ENCODE data around the gene IFI35.
"Not testable (repeated sequence)": the region's sequence is repeated elsewhere in the genome, so short reads cannot be mapped to it uniquely, and the experiment has no call there.

IFI35 gene

GRCh38 chr17:42997390-42997983 lies 9.1 kb upstream of the IFI35 start:
- H3K36me3 ChIP-seq (ENCODE audit: control insufficient read depth in 5 of 5, insufficient read depth in 5 of 5, low read length in 5 of 5), result peaks cover 7 to 44% (median 32%) of the 10 kb centered on the region in 5 donors

GRCh38 chr17:42997984-42998938 lies 8.3 kb upstream of the IFI35 start, which contains the start of gene RPL27:
RPL27 (plus strand) TSS chr17:42998419; CDS start chr17:42998751, 332 bp downstream.
- Histone ChIP-seq H3K4me1 (ENCODE audit: control insufficient read depth in 5 of 5, insufficient read depth in 5 of 5, low read length in 5 of 5) (peaks cover 8 to 37% (median 36%) of the 10 kb centered on the region in 5 donors), H3K27me3 (ENCODE audit: control insufficient read depth in 5 of 5, insufficient read depth in 4 of 5, low read length in 5 of 5) (no peaks in the 10 kb centered on the region), H3K36me3 (ENCODE audit: control insufficient read depth in 5 of 5, insufficient read depth in 5 of 5, low read length in 5 of 5) (peaks cover 7 to 44% (median 32%) of the 10 kb centered on the region in 5 donors), H3K4me3 (ENCODE audit: low read depth in 1 of 5, low read length in 5 of 5) (peak within 1 kb of the TSS; percentile 73 to 98 (median 92)), H3K9ac (ENCODE audit: low read length in 5 of 5) (peak within 1 kb of the TSS; percentile 75 to 99 (median 94)), H3K9me3 (ENCODE audit: control insufficient read depth in 5 of 5, low read length in 5 of 5) (no peaks in the 10 kb centered on the region), H3K27ac (ENCODE audit: low read depth, low read length) (peak within 1 kb of the TSS; percentile 94)

More at GRCh38 chr17:42997390-42997983, 9.1 kb upstream of the IFI35 start:
- Histone ChIP-seq H3K9me3 (ENCODE audit: control insufficient read depth in 5 of 5, low read length in 5 of 5) (no peaks in the 10 kb centered on the region), H3K27ac (ENCODE audit: low read depth, low read length) (peak overlapping the region; percentile 50), H3K4me1 (ENCODE audit: control insufficient read depth in 5 of 5, insufficient read depth in 5 of 5, low read length in 5 of 5) (peaks cover 8 to 37% (median 34%) of the 10 kb centered on the region in 5 donors), H3K4me3 (ENCODE audit: low read depth in 1 of 5, low read length in 5 of 5) (peak overlapping the region in 3 of 5 donors; percentile 40 to 98 (median 92)), H3K27me3 (ENCODE audit: control insufficient read depth in 5 of 5, insufficient read depth in 4 of 5, low read length in 5 of 5) (no peaks in the 10 kb centered on the region), H3K9ac (ENCODE audit: low read length in 5 of 5) (peak overlapping the region in 3 of 5 donors; percentile 53 to 69 (median 63))

- peaks cover 8 to 37% (median 36%) of the 10 kb centered on the region in 5 donors for H3K4me1 ChIP-seq (ENCODE audit: control insufficient read depth in 5 of 5, insufficient read depth in 5 of 5, low read length in 5 of 5)
- H3K27me3 ChIP-seq (ENCODE audit: control insufficient read depth in 5 of 5, insufficient read depth in 4 of 5, low read length in 5 of 5), result no peaks in the 10 kb centered on the region
- H3K9ac ChIP-seq (ENCODE audit: low read length in 5 of 5), result peak overlapping the region; percentile 75 to 99 (median 94)
- no peaks in the 10 kb centered on the region for H3K9me3 ChIP-seq (ENCODE audit: control insufficient read depth in 5 of 5, low read length in 5 of 5)
- peak overlapping the region; percentile 73 to 98 (median 92) for H3K4me3 ChIP-seq (ENCODE audit: low read depth in 1 of 5, low read length in 5 of 5)
- H3K36me3 ChIP-seq (ENCODE audit: control insufficient read depth in 5 of 5, insufficient read depth in 5 of 5, low read length in 5 of 5), result peaks cover 7 to 43% (median 34%) of the 10 kb centered on the region in 5 donors
- peak overlapping the region; percentile 94 for H3K27ac ChIP-seq (ENCODE audit: low read depth, low read length)
Observed at GRCh38 chr17:42999003-42999525, 7.5 kb upstream of the IFI35 start.

DNA sequence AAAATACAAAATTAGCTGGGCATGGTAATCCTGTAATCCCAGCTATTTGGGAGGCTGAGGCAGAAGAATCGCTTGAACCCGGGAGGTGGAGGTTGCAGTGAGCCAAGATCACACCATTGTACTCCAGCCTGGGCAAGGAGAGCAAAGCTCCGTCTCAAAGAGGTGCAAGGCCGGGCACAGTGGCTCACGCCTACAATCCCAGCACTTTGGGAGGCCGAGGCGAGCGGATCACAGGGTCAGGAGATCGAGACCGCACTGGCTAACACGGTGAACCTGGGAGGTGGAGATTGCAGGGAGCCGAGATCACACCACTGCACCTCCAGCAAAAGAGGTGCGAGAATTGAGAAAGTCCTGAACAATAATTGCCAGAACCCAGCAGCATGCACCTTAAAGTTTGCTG lies 5.7 kb upstream of the IFI35 start:
- Histone ChIP-seq H3K4me1 (ENCODE audit: control insufficient read depth in 5 of 5, insufficient read depth in 5 of 5, low read length in 5 of 5) (peaks cover 8 to 37% (median 36%) of the 10 kb centered on the region in 5 donors), H3K27ac (ENCODE audit: low read depth, low read length) (peak overlapping the region; percentile 54), H3K9ac (ENCODE audit: low read length in 5 of 5) (peak overlapping the region in 2 of 5 donors; percentile 16 to 51), H3K36me3 (ENCODE audit: control insufficient read depth in 5 of 5, insufficient read depth in 5 of 5, low read length in 5 of 5) (peaks cover 7 to 37% (median 34%) of the 10 kb centered on the region in 5 donors)
- not testable (repeated sequence) for H3K4me3 ChIP-seq (ENCODE audit: low read depth in 1 of 5, low read length in 5 of 5); H3K9me3 ChIP-seq (ENCODE audit: control insufficient read depth in 5 of 5, low read length in 5 of 5); H3K27me3 ChIP-seq (ENCODE audit: control insufficient read depth in 5 of 5, insufficient read depth in 4 of 5, low read length in 5 of 5)

- Histone ChIP-seq H3K36me3 (ENCODE audit: control insufficient read depth in 5 of 5, insufficient read depth in 5 of 5, low read length in 5 of 5) (peaks cover 7 to 37% (median 34%) of the 10 kb centered on the region in 5 donors), H3K27me3 (ENCODE audit: control insufficient read depth in 5 of 5, insufficient read depth in 4 of 5, low read length in 5 of 5) (no peaks in the 10 kb centered on the region), H3K9me3 (ENCODE audit: control insufficient read depth in 5 of 5, low read length in 5 of 5) (no peaks in the 10 kb centered on the region), H3K27ac (ENCODE audit: low read depth, low read length) (peak overlapping the region; percentile 13), H3K4me1 (ENCODE audit: control insufficient read depth in 5 of 5, insufficient read depth in 5 of 5, low read length in 5 of 5) (peaks cover 8 to 46% (median 38%) of the 10 kb centered on the region in 5 donors), H3K4me3 (ENCODE audit: low read depth in 1 of 5, low read length in 5 of 5) (no peak overlapping the region), H3K9ac (ENCODE audit: low read length in 5 of 5) (no peak overlapping the region)
Observed at GRCh38 chr17:43003542-43004172, 2.9 kb upstream of the IFI35 start.

- Histone ChIP-seq H3K4me1 (ENCODE audit: control insufficient read depth in 5 of 5, insufficient read depth in 5 of 5, low read length in 5 of 5) (peaks cover 16 to 74% (median 52%) of the 10 kb centered on the region in 5 donors), H3K27me3 (ENCODE audit: control insufficient read depth in 5 of 5, insufficient read depth in 4 of 5, low read length in 5 of 5) (no peaks in the 10 kb centered on the region), H3K4me3 (ENCODE audit: low read depth in 1 of 5, low read length in 5 of 5) (peak overlapping the region in 3 of 5 donors; percentile 4 to 47 (median 23)), H3K9me3 (ENCODE audit: control insufficient read depth in 5 of 5, low read length in 5 of 5) (no peaks in the 10 kb centered on the region), H3K36me3 (ENCODE audit: control insufficient read depth in 5 of 5, insufficient read depth in 5 of 5, low read length in 5 of 5) (peaks cover 0 to 33% (median 28%) of the 10 kb centered on the region in 5 donors), H3K27ac (ENCODE audit: low read depth, low read length) (peak overlapping the region; percentile 59), H3K9ac (ENCODE audit: low read length in 5 of 5) (peak overlapping the region in 1 of 5 donors; percentile 11)
Observed at GRCh38 chr17:43010667-43011308, 4.2 kb downstream of the IFI35 start.

- Histone ChIP-seq H3K36me3 (ENCODE audit: control insufficient read depth in 5 of 5, insufficient read depth in 5 of 5, low read length in 5 of 5) (peaks cover 0 to 42% (median 37%) of the 10 kb centered on the region in 5 donors), H3K4me1 (ENCODE audit: control insufficient read depth in 5 of 5, insufficient read depth in 5 of 5, low read length in 5 of 5) (peaks cover 23 to 75% (median 55%) of the 10 kb centered on the region in 5 donors), H3K9ac (ENCODE audit: low read length in 5 of 5) (peak overlapping the region in 2 of 5 donors; percentile 30 to 37)
Observed at GRCh38 chr17:43011728-43012472, 5.3 kb downstream of the IFI35 start.

DNA sequence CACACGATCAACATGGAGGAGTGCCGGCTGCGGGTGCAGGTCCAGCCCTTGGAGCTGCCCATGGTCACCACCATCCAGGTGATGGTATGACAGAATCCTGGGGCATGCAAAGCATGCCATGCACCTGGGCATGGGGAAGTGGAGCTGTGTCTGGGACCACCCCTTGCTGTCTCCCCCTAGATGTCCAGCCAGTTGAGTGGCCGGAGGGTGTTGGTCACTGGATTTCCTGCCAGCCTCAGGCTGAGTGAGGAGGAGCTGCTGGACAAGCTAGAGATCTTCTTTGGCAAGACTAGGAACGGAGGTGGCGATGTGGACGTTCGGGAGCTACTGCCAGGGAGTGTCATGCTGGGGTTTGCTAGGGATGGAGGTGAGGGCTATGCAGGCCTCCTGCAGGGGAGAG lies 6.7 kb downstream of the IFI35 start:
- Histone ChIP-seq H3K27me3 (ENCODE audit: control insufficient read depth in 5 of 5, insufficient read depth in 4 of 5, low read length in 5 of 5) (no peaks in the 10 kb centered on the region), H3K36me3 (ENCODE audit: control insufficient read depth in 5 of 5, insufficient read depth in 5 of 5, low read length in 5 of 5) (peaks cover 0 to 51% (median 48%) of the 10 kb centered on the region in 5 donors), H3K27ac (ENCODE audit: low read depth, low read length) (peak overlapping the region; percentile 57), H3K9ac (ENCODE audit: low read length in 5 of 5) (peak overlapping the region in 1 of 5 donors; percentile 16), H3K4me1 (ENCODE audit: control insufficient read depth in 5 of 5, insufficient read depth in 5 of 5, low read length in 5 of 5) (peaks cover 23 to 71% (median 52%) of the 10 kb centered on the region in 5 donors), H3K4me3 (ENCODE audit: low read depth in 1 of 5, low read length in 5 of 5) (no peak overlapping the region), H3K9me3 (ENCODE audit: control insufficient read depth in 5 of 5, low read length in 5 of 5) (no peaks in the 10 kb centered on the region)

More at GRCh38 chr17:43011728-43012472, 5.3 kb downstream of the IFI35 start:
- peak overlapping the region; percentile 57 for H3K27ac ChIP-seq (ENCODE audit: low read depth, low read length)
- H3K4me3 ChIP-seq (ENCODE audit: low read depth in 1 of 5, low read length in 5 of 5), result no peak overlapping the region
- no peaks in the 10 kb centered on the region for H3K9me3 ChIP-seq (ENCODE audit: control insufficient read depth in 5 of 5, low read length in 5 of 5)
- no peaks in the 10 kb centered on the region for H3K27me3 ChIP-seq (ENCODE audit: control insufficient read depth in 5 of 5, insufficient read depth in 4 of 5, low read length in 5 of 5)
